NCI-H524 (cell line): ENCODE measurements around the gene JKAMP.

ENCODE experiments used
- DNase-seq, 2 experiments: peaks; one replicate each; lab custom pipeline; 2025; lab: John Stamatoyannopoulos, UW

Gene JKAMP

DNA sequence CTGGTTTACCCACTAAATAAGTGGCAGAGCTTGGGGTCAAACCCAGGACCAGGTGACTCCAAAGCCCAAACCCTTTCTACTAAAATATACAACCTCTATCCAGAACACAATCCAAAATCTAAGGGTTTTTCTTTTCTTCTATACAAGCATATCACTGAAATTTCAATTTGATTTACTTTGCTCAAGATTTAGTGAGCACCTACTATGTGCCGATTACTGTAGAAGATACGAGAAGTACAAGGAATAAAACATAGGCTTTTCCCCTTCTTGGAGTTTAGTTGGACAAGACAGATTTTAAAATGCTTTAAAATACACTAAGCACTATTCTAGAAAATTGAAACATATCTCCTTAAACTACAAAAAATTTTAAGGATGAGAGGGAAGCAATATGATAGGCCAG lies 2.9 kb upstream of the JKAMP start:
- no peak for DNase-seq

DNA sequence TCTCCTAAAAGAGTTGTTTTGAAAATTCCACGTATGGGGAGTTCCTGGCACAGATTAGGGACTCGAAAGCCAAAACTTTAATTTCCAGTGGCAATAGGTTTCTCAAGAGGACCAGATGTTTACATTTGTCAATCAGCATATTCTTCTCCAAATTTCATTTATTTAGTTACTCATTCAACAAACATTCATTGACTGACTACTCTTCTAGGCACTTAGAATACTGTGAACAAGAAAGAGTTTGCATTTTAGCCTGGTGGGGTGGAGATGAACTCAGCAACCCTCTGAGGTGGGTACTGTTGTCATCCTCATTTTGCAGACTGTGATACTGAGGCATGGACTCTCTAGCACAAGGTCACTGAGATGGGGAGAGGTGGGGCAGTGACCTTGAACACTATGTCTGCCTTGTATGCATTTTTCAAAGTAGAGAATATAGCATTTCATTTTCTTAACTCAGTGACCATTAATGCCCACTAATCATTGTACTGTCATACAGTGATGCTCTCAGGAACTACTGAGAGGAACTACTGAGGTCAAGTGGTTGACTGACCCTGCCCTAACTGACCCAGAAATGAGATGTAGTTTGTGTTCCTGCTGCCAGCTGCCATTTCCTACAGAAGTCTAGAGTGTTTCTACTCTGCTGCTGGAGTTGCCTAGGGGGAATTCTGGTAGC lies 2.3 kb upstream of the JKAMP start:
- no peak for DNase-seq

GRCh38 chr14:59482541-59483331 lies 1.6 kb upstream of the JKAMP start:
- peak; percentile 34 to 63 for DNase-seq

DNA sequence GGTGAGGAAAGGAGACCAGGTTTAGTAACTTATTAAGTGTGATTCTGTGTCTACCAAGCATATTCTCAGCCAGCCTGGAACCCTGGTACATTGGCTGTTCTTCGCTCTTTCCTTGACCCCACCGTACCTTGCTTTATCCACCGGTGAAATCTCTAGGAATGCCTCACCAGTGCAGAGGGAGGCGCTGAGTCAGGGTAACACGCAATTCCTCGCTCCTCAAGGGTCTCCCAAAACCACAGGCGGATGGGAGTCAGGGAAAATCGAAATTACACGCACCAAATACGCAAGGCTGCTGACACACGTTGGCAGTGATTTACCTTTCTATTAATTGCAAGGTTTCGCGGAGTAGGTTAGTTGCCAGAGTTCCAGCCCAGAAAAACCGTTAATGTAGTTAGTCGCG lies 954 bp upstream of the JKAMP start:
- DNase-seq = peak; percentile 46 to 65

DNA sequence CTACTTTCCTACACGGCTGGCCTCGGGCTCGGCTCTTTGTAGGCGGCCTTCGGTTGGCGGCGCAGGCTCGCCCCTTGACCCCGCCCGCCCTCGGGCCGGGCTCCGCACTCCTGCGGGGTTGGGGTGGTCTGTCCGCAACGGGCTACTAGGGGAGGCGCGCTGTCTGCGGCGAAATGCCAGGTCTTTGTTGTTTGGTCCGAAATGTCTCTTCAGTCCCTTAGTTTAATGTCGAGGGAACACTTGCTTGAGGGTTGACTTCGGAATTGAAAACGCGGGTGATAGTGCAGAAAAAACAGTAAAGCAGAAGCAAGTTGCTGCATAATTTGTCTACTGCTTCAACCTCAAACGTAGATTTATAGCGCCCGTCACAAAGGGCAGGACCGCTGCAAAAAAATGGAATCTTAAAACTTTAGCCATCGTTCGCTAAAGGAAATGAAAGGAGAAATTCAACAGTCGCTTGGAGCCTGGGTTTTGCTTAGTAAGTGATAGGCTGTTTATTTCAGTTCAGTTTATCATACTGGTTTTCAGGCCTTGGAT lies 390 bp downstream of the JKAMP start:
- DNase-seq = no peak

- no peak for DNase-seq
Measured at GRCh38 chr14:59490756-59491155, 6.4 kb downstream of the JKAMP start.

DNA sequence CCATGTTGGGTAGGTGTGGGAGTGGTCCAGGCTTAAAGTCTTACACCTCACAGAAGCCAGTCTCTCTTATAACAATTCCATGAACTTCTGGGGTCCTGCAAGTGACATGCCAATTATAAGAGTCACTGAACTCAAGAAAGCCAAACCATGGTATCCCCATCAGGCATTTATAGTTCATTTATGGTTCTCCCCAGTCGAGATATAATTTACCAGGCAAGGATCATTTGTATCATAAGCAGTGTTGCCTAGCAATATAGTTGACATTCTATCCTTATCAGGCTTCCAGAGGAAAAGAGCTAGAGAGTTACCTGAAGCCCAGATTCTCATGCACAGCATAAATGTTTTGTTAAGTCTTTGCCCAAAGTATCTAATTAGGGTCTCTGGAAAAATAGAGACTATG lies 8.1 kb downstream of the JKAMP start:
- no peak for DNase-seq

DNA sequence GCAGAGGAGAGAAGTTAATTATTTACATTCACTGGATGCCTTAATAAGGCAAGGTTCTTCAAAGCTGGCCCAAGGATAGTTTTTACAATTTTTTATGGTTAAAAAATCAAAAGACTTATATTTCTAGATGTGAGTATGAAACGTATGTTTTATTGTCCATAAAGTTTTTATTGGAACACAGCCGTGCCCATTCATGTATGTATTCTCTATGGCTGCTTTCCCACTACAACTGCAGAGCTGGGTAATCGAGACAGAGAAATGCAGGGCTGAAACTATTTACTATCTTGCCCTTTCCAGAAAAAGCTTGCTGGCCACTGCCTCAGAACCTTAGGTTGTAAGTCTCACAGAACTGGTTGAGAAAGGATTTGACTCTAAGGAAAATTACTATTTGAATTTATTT lies 16.4 kb downstream of the JKAMP start:
- DNase-seq = no peak

- DNase-seq = no peak
Measured at GRCh38 chr14:59503256-59503655, 18.9 kb downstream of the JKAMP start.

DNA sequence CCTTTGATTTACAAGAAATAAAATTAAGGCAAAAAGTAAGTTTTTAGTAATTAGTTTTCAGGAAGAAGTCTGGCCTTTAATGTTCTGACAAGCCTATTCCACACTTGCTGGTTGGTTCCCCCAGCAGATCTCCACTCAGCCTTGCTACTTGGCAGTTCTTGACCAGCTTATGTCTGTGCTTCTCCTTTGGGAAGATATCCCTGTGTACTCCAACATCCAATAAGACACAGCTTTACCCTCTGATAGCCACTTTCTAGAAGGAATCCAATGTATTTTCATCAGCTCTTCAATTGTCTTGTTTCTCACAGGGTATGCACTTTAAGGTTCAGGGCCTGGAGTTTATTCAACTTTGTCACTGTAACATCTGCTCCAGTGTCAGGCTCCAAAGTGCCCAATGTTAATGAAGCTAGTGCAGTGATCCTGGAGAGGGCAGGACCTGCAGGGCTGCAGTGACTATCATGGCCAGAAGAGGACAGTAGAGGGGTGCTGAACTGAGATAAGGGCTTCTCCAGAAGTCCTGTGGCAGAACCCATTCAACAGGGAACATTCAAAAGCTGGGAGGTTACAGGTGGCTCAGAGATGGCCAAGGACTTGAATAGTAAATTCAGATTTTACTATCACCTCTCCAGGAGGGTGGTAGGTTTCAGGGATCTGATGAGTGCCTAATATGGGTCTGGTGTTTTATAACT lies 22.9 kb downstream of the JKAMP start:
- DNase-seq = peak; percentile 75 to 94

GRCh38 chr14:59507752-59508103 lies 23.4 kb downstream of the JKAMP start:
- DNase-seq = no peak

DNA sequence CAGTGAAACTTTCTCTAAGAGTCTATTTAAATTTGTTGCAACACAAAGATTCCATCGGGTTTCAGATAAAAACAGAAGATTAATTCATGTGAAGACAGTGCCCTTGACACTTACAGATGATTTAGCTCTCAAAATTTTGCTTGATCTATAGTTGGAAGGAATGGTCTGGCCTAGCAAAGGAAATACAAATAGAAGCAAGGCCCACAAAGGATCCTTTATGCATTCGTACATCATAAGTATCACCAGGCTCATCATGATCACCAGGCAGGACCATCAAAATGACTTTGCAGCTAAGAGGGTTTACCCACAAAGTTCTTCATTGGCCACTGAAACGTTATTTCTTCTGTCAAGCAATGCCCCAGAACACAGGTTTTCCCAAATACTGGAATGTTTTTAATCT lies 24.8 kb downstream of the JKAMP start:
- no peak for DNase-seq

GRCh38 chr14:59510001-59510400 lies 25.7 kb downstream of the JKAMP start:
- DNase-seq = no peak

DNA sequence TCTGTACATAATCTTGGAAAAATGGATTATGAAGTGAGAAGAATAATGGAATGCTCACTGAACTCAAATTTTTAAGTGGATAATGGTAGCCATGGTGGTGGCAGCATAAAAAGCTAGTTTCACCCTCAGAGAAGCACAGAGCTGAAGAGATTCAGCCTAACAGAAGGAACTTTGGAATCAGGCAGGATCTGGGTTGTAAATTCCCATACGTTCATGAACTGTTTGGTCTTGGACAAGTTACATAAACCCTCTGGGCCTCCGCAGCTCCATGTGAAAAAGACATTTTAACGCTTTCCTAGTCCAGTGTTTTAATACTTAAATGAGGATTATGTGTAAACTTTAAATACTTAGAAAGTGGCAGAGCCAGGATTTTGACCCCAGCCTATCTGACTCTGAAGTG lies 26.6 kb downstream of the JKAMP start:
- DNase-seq = no peak

DNA sequence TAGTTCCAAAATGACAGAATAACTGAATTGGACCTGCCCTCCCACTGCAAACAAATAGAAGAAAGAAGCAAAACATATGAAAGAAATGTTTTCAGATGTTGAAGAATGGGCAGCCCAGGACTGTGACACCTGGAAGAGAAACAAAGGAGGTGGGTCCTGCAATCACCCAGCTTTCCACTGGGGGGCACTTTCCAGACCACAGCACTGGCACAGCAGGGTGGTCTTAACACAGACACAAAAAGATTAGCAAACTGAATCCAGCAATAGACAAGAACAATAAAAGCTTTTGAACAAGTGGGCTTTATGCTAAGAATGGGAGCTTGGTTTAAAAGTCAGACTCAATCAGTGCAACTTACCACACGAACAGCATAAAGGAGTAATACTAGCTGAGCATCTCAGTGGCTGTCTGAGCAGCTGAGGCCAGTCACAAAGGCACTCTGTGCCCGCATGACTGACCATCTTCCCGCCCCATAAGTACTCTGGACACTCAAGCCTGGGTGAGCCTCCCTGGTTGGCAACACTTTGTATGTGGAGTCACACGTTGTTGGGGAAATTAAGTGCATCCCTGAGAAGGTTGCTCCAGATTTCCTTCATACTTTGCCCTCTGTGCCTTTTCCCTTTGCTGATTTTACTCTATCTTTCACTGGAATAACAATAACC lies 27.7 kb downstream of the JKAMP start:
- peak; percentile 29 to 69 for DNase-seq

- DNase-seq = no peak
Measured at GRCh38 chr14:59520224-59520623, 35.9 kb downstream of the JKAMP start.

DNA sequence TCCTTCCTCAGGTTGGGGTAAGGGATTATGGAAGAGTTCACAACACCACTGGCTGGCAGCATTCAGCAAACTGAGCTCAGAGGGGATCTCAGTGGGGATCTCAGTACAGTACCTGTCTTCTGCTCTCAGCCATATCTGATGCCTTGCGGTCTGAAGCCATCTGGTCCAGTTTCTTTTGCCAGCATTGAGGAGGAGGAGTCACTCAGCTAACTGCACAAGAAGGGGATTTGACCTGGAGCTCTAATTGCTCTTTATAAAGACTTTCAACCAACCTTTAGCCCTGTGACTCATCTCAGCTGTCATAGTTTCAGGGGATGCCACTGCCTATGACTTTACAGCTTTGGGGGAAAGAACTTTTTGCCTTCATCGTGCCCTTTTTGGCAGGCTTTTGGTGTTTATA lies 44.9 kb downstream of the JKAMP start:
- DNase-seq = peak; percentile 36 to 89

GRCh38 chr14:59530349-59530748 lies 46.0 kb downstream of the JKAMP start:
- no peak for DNase-seq

DNA sequence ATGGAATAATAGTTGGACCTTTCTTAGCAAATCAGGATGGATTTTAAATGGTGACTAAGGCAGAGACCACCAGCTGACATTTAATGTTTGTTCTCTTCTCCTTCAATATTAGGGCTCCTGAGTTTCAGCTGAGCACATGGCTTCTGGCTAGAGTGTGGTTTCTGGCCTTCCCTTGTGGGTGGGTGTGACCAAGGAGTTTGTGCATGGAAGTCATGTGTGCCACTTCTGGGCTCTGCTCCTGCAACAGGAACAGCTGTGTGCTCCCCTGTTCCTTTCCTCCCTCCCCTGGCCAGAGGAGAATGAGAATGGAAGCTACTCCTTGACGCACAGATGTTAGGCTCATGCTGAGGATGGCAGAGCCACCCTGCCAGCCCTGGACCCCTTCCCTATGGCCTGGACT lies 48.1 kb downstream of the JKAMP start:
- peak in 1 of 2 experiments; percentile 69 for DNase-seq

GRCh38 chr14:59534361-59534987 lies 50.2 kb downstream of the JKAMP start:
- DNase-seq = peak; percentile 31 to 78

GRCh38 chr14:59537476-59537875 lies 53.2 kb downstream of the JKAMP start:
- DNase-seq = no peak

DNA sequence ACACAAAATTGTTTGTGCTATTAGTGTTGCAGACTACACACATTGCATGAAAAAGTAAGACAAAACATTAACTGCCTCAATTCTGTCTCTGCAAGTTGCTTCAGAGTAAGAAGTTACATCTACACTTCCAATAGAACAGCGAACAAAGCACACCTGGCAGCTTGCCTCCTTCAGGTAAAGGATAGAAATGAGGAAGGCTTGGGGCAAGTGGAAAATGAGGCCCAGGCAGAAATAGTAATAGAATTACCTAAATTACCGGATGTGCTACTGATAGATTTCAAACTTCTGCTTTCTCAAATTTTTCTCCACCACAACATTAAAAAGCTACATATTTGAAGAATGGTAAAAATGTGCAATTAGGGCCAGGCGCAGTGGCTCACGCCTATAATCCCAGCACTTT lies 54.6 kb downstream of the JKAMP start:
- no peak for DNase-seq
